Measurements from ENCODE around the gene SAPCD2. TPM values are rescaled to one million over a fixed set of nuclear protein-coding genes. Genes with fewer than 3 reads are reported as not detected.

Gene SAPCD2
- total RNA-seq, 2 experiments from 2014 or later: 0.17 to 0.19 TPM

- intact Hi-C loops (cut with DNase I, micrococcal nuclease): no loop called here
- H3K9me3 Mint-ChIP-seq: no peaks in the 10 kb centered on the region
- no peak for TF ChIP-seq CTCF (IDR thresholded peaks at IDR 0.05)
- no peak for ATAC-seq (ENCODE audit: poor library complexity)
- no peak overlapping the region for H3K4me3 ChIP-seq (ENCODE audit: low read length)
- peaks cover 50% of the 10 kb centered on the region for H3K36me3 ChIP-seq (ENCODE audit: insufficient read depth, low read length)
- CTCF ChIA-PET: interaction anchor here (0.8 to 1.6 kb wide), 3 partner anchors 17 to 124 kb away, joined by 3 to 4 read pairs (median 4); partner anchors contain the start of gene RNF224
- peak overlapping the region; percentile 79 for H3K4me3 Mint-ChIP-seq
- DNase-seq: peak in 1 of 14 experiments; percentile 40
- no peaks in the 10 kb centered on the region for H3K27me3 Mint-ChIP-seq
- peaks cover 28% of the 10 kb centered on the region for H3K36me3 Mint-ChIP-seq (ENCODE audit: low read depth)
- H3K27me3 ChIP-seq (ENCODE audit: control insufficient read depth in 1 of 2, insufficient read depth in 2 of 2, low read length in 2 of 2): no peaks in the 10 kb centered on the region
- peak overlapping the region; percentile 44 for H3K27ac Mint-ChIP-seq
- peaks cover 28% of the 10 kb centered on the region for H3K4me1 ChIP-seq (ENCODE audit: insufficient read depth, low read length)
- no peaks in the 10 kb centered on the region for H3K4me1 Mint-ChIP-seq (ENCODE audit: low read depth)
- no peak overlapping the region for H3K27ac ChIP-seq (ENCODE audit: low read depth in 1 of 2, low read length in 2 of 2)
- POLR2A ChIA-PET: interaction anchor here (0.9 to 2.9 kb wide), 5 partner anchors 17 to 128 kb away, joined by 3 to 10 read pairs (median 8); partner anchors contain the start of genes MAN1B1 and TUBB4B
- H3K9me3 ChIP-seq (ENCODE audit: control insufficient read depth in 1 of 2, insufficient read depth in 1 of 2, low read length in 2 of 2): no peaks in the 10 kb centered on the region
Measured at GRCh38 chr9:137112564-137113384, 42.4 kb upstream of the SAPCD2 start.

- H3K36me3 Mint-ChIP-seq (ENCODE audit: low read depth): peaks cover 28% of the 10 kb centered on the region
- H3K9me3 Mint-ChIP-seq: no peaks in the 10 kb centered on the region
- ChIA-PET POLR2A (interaction anchor here (1.0 kb wide), 1 partner anchor 111 kb away, joined by 5 read pairs; no protein-coding TSS in a partner anchor), CTCF (no interaction called here)
- Histone ChIP-seq H3K36me3 (ENCODE audit: insufficient read depth, low read length) (peaks cover 58% of the 10 kb centered on the region), H3K4me3 (ENCODE audit: low read length) (no peak overlapping the region), H3K4me1 (ENCODE audit: insufficient read depth, low read length) (peaks cover 28% of the 10 kb centered on the region), H3K9me3 (ENCODE audit: control insufficient read depth in 1 of 2, insufficient read depth in 1 of 2, low read length in 2 of 2) (no peaks in the 10 kb centered on the region), H3K27ac (ENCODE audit: low read depth in 1 of 2, low read length in 2 of 2) (no peak overlapping the region), H3K27me3 (ENCODE audit: control insufficient read depth in 1 of 2, insufficient read depth in 2 of 2, low read length in 2 of 2) (no peaks in the 10 kb centered on the region)
- TF ChIP-seq CTCF (IDR thresholded peaks at IDR 0.05): no peak
- DNase-seq (peak in 1 of 14 experiments; percentile 35), ATAC-seq (ENCODE audit: poor library complexity) (no peak)
- no peak overlapping the region for H3K4me3 Mint-ChIP-seq
- no peaks in the 10 kb centered on the region for H3K4me1 Mint-ChIP-seq (ENCODE audit: low read depth)
- intact Hi-C loops (cut with DNase I, micrococcal nuclease): no loop called here
- no peak overlapping the region for H3K27ac Mint-ChIP-seq
- H3K27me3 Mint-ChIP-seq: no peaks in the 10 kb centered on the region
Measured at GRCh38 chr9:137111788-137112563, 41.6 kb upstream of the SAPCD2 start.

- ChIA-PET POLR2A (interaction anchor here (1.0 kb wide), 1 partner anchor 112 kb away, joined by 5 read pairs; no protein-coding TSS in a partner anchor), CTCF (no interaction called here)
- no peak for TF ChIP-seq CTCF (IDR thresholded peaks at IDR 0.05)
- ATAC-seq (ENCODE audit: poor library complexity): no peak
- Histone ChIP-seq H3K27me3 (ENCODE audit: control insufficient read depth in 1 of 2, insufficient read depth in 2 of 2, low read length in 2 of 2) (no peaks in the 10 kb centered on the region), H3K9me3 (ENCODE audit: control insufficient read depth in 1 of 2, insufficient read depth in 1 of 2, low read length in 2 of 2) (no peaks in the 10 kb centered on the region), H3K4me3 (ENCODE audit: low read length) (no peak overlapping the region), H3K27ac (ENCODE audit: low read depth in 1 of 2, low read length in 2 of 2) (no peak overlapping the region), H3K36me3 (ENCODE audit: insufficient read depth, low read length) (peaks cover 66% of the 10 kb centered on the region), H3K4me1 (ENCODE audit: insufficient read depth, low read length) (peaks cover 28% of the 10 kb centered on the region)
- H3K9me3 Mint-ChIP-seq: no peaks in the 10 kb centered on the region
- peak overlapping the region; percentile 51 for H3K4me3 Mint-ChIP-seq
- no peak for DNase-seq
- intact Hi-C loops (cut with DNase I, micrococcal nuclease): no loop called here
- H3K27ac Mint-ChIP-seq: no peak overlapping the region
- H3K27me3 Mint-ChIP-seq: no peaks in the 10 kb centered on the region
- peaks cover 28% of the 10 kb centered on the region for H3K36me3 Mint-ChIP-seq (ENCODE audit: low read depth)
- H3K4me1 Mint-ChIP-seq (ENCODE audit: low read depth): no peaks in the 10 kb centered on the region
Measured at GRCh38 chr9:137110911-137111787, 40.8 kb upstream of the SAPCD2 start.

Measured in CD4-positive, alpha-beta T cell (primary cell).